DMS114 treated with DMSO at 0.1 percent for 48 hours (cell line): ENCODE results near the gene FILIP1L.

ENCODE experiments used
- DNase-seq: peaks from one replicate; lab custom pipeline; 2025; ENCODE audit not compliant: unreplicated experiment; lab: John Stamatoyannopoulos, UW

FILIP1L gene

GRCh38 chr3:99981138-99981537 is 133.2 kb downstream of the FILIP1L start:
- no peak for DNase-seq

- no peak for DNase-seq
Measured at GRCh38 chr3:99980606-99981005, 133.7 kb downstream of the FILIP1L start.

GRCh38 chr3:99978221-99978620 is 136.1 kb downstream of the FILIP1L start:
- no peak for DNase-seq

GRCh38 chr3:99976584-99976983 is 137.7 kb downstream of the FILIP1L start:
- no peak for DNase-seq

DNA sequence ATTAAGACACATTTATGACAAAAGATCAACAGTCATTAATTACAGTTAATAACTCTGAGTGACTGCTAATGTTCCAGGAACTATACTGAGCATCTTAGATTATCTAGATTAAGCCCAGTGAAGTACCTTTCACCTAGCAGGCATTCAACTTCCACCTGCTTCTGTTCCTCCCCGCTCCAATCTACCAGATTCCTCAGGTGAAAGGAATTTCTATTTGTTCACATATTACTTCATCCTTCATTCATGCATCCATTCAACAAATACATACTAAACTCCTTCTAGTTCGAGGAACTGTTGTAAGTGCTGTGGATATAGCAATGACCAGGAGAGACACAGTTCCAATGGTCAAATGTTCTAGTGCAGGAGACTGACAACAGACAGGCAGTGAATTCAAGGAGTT is 139.3 kb downstream of the FILIP1L start:
- DNase-seq, result no peak

- DNase-seq, result no peak
Measured at GRCh38 chr3:99972380-99973104, 141.8 kb downstream of the FILIP1L start.

DNA sequence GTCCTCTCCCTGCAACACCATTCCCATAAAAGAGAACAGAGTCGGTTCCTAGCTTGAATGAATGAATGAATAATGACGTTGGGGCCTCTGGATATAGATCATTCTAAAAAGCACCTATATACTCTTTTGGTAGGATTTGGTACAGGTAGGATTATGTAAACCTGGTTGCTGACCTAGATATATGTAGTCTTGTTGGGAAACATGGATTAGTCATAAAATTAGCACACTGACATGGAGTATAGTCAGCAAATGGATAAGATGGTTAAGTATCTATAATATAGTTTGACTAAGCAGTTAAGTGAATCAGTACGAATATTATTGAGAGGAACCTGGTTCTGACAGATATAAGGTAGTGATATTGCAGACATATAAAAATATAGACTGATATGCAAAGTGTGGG is 142.5 kb downstream of the FILIP1L start:
- no peak for DNase-seq

GRCh38 chr3:99970198-99970597 is 144.1 kb downstream of the FILIP1L start:
- no peak for DNase-seq

DNA sequence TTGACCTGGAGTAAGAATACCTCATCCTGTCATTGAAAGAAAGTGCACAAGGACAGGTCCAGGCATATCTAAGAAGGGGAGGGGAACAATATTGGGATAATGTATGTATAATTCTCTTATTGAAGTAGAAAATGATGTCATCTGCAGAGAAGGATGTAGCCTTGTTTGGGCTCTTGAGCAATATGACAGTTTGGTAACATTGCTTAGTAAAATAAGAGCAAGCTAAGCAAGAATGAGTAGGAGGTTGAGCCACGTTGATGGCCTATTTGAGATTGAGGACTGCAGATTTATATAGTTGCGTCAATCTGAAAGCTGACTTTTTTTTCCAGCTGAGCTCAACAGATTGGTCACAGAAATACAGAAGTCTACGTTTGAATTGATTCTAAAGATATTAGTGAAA is 145.2 kb downstream of the FILIP1L start:
- no peak for DNase-seq

- no peak for DNase-seq
Measured at GRCh38 chr3:99967796-99968195, 146.5 kb downstream of the FILIP1L start.

GRCh38 chr3:99966662-99967416 is 147.5 kb downstream of the FILIP1L start:
- DNase-seq, result no peak

GRCh38 chr3:99965681-99966408 is 148.5 kb downstream of the FILIP1L start:
- DNase-seq, result no peak

GRCh38 chr3:99965077-99965476 is 149.2 kb downstream of the FILIP1L start:
- DNase-seq, result no peak

DNA sequence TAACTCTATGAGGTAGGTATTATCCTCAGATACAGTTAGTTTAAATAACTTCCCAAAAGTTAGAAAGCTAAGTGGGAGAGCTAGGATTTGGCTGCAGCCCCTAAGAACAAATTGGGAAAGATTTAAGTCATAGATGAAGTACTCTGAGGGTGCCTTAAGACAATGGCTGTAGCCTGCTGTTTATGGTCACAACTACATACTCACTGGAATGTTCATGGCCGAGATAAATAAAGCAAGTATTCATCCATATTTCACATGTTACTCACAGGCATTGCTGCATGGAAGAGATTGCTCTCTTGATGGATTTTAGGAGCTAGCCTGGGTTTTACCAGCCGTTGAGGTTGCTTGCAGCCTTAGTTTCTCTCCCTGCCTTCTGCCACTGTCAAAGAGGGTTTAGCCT is 151.6 kb downstream of the FILIP1L start:
- DNase-seq, result no peak

DNA sequence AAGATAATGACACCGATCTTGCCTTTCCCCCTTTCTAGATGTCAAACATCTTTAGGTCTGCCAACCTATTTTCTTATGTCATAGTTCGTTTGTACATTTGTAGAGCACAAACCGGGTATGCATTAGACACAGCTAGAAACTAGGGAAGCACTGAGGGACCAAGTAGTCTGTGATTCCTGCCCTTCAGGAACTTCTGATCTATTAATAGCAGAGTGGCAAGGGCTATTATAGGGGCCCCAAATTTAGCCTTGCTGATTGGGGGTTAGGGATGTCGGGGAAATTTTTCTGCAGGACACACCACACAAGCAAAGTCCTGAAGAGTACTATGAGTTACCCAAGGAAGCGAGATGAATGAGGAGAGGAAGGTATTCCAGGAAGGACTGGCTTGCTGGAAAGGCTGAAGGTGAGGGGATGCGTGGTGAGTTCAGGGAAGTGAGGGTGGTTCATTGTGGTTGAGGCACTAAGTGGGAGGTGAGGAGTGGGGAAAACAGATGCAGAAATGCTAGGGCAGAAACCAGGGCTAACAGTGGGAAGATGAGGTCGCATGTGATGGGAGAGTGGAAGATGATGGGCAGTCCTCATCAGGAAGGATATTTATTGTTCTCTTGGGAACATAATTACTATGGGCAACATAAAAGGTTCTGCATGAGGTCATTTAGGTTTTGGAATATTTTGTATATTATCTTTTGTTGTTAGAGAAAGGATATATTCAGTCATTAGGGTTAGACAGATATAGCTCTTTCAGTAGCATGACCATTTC is 152.4 kb downstream of the FILIP1L start:
- no peak for DNase-seq

- DNase-seq, result no peak
Measured at GRCh38 chr3:99960941-99961340, 153.4 kb downstream of the FILIP1L start.

GRCh38 chr3:99960123-99960878 is 154.0 kb downstream of the FILIP1L start:
- DNase-seq, result no peak

GRCh38 chr3:99958222-99958912 is 155.9 kb downstream of the FILIP1L start:
- no peak for DNase-seq

GRCh38 chr3:99957151-99957796 is 157.0 kb downstream of the FILIP1L start:
- no peak for DNase-seq
